Measurements from ENCODE around the gene THAP4. TPM values are rescaled to one million over a fixed set of nuclear protein-coding genes. Genes with fewer than 3 reads are reported as not detected.

Gene THAP4
- total and polyA plus RNA-seq, 2 of the 13 experiments (the other 11 are each of a cell fraction or from before 2014, with no cell fraction given) = 59.7 to 75.7 TPM

DNA sequence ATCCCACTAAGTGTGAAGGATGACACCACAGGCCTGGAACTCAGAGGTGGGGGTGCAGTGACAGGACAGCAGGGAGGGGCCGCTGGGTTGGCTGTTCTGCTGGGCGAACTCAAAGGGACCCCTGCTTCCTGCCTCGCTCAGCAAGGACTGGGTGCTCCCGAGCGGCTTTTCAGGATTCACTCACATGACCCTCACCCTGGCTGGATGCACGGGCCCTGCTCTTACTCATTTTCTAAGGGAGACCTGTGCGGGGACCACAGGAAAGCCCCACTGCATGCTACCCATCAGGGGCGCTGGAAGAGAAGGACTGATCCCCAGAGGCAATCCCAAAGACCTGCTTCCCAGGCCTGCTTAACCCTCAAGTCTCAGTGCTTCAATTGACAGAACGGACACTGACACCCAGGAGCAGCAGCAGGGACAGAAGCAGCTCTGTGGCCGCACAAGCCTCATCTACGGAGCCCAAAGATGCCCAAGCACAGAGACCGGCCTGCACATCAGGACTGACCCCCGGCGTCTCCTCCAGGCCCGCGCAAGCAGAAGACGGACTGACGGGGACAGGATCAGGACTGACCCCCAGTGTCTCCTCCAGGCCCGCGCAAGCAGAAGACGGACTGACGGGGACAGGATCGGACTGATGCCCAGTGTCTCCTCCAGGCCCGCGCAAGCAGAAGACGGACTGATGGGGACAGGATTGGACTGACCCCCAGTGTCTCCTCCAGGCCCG is 29.6 kb downstream of the THAP4 start:
- ChIA-PET CTCF (ENCODE audit: low intra/inter-chr PET ratio, low total read pairs) (no interaction called here), POLR2A (no interaction called here)
- in situ Hi-C loops (cut with HindIII; ENCODE audit: extremely low pct_ligation_motif_present, low pct_unique_long_range_greater_than_20kb) (no loop called here), intact Hi-C loops (cut with micrococcal nuclease; ENCODE audit: unreplicated experiment) (no loop called here)
- H3K9me3 ChIP-seq (ENCODE audit: low read length) = no peaks in the 10 kb centered on the region
- FAIRE-seq (no peak), ATAC-seq (no peak), DNase-seq (ENCODE audit: low spot score) (no peak)
- peaks cover 34% of the 10 kb centered on the region for H3K79me2 ChIP-seq (ENCODE audit: insufficient read depth, low read length)
- H3K4me2 ChIP-seq (ENCODE audit: low read depth, low read length) = no peak overlapping the region
- TF ChIP-seq NFKBIZ (CRISPR knock-in tag; IDR thresholded peaks at IDR 0.05) (no peak), JARID2 (CRISPR knock-in tag; IDR thresholded peaks at IDR 0.05; ENCODE audit: insufficient replicate concordance) (no peak), AGO2 (optimal IDR thresholded peaks at IDR 0.05; ENCODE audit: low read depth, low read length) (peak; percentile 39), GATA4 (IDR thresholded peaks at IDR 0.05; ENCODE audit: borderline replicate concordance, low read depth) (no peak), ZNF331 (CRISPR knock-in tag; IDR thresholded peaks at IDR 0.05) (no peak), RBM22 (optimal IDR thresholded peaks at IDR 0.05; ENCODE audit: low read length) (peak; percentile 20), RFX5 (IDR thresholded peaks at IDR 0.05; ENCODE audit: low read depth, low read length) (no peak)
- TF ChIP-seq, protein P1, sequence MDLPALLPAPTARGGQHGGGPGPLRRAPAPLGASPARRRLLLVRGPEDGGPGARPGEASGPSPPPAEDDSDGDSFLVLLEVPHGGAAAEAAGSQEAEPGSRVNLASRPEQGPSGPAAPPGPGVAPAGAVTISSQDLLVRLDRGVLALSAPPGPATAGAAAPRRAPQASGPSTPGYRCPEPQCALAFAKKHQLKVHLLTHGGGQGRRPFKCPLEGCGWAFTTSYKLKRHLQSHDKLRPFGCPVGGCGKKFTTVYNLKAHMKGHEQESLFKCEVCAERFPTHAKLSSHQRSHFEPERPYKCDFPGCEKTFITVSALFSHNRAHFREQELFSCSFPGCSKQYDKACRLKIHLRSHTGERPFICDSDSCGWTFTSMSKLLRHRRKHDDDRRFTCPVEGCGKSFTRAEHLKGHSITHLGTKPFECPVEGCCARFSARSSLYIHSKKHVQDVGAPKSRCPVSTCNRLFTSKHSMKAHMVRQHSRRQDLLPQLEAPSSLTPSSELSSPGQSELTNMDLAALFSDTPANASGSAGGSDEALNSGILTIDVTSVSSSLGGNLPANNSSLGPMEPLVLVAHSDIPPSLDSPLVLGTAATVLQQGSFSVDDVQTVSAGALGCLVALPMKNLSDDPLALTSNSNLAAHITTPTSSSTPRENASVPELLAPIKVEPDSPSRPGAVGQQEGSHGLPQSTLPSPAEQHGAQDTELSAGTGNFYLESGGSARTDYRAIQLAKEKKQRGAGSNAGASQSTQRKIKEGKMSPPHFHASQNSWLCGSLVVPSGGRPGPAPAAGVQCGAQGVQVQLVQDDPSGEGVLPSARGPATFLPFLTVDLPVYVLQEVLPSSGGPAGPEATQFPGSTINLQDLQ (CRISPR knock-in tag; IDR thresholded peaks at IDR 0.05) = no peak
- TF ChIP-seq, protein P2, sequence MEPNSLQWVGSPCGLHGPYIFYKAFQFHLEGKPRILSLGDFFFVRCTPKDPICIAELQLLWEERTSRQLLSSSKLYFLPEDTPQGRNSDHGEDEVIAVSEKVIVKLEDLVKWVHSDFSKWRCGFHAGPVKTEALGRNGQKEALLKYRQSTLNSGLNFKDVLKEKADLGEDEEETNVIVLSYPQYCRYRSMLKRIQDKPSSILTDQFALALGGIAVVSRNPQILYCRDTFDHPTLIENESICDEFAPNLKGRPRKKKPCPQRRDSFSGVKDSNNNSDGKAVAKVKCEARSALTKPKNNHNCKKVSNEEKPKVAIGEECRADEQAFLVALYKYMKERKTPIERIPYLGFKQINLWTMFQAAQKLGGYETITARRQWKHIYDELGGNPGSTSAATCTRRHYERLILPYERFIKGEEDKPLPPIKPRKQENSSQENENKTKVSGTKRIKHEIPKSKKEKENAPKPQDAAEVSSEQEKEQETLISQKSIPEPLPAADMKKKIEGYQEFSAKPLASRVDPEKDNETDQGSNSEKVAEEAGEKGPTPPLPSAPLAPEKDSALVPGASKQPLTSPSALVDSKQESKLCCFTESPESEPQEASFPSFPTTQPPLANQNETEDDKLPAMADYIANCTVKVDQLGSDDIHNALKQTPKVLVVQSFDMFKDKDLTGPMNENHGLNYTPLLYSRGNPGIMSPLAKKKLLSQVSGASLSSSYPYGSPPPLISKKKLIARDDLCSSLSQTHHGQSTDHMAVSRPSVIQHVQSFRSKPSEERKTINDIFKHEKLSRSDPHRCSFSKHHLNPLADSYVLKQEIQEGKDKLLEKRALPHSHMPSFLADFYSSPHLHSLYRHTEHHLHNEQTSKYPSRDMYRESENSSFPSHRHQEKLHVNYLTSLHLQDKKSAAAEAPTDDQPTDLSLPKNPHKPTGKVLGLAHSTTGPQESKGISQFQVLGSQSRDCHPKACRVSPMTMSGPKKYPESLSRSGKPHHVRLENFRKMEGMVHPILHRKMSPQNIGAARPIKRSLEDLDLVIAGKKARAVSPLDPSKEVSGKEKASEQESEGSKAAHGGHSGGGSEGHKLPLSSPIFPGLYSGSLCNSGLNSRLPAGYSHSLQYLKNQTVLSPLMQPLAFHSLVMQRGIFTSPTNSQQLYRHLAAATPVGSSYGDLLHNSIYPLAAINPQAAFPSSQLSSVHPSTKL (CRISPR knock-in tag; IDR thresholded peaks at IDR 0.05) = no peak
- TF ChIP-seq, protein P3, sequence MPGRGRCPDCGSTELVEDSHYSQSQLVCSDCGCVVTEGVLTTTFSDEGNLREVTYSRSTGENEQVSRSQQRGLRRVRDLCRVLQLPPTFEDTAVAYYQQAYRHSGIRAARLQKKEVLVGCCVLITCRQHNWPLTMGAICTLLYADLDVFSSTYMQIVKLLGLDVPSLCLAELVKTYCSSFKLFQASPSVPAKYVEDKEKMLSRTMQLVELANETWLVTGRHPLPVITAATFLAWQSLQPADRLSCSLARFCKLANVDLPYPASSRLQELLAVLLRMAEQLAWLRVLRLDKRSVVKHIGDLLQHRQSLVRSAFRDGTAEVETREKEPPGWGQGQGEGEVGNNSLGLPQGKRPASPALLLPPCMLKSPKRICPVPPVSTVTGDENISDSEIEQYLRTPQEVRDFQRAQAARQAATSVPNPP (CRISPR knock-in tag; IDR thresholded peaks at IDR 0.05) = no peak
- TF ChIP-seq, protein P4, sequence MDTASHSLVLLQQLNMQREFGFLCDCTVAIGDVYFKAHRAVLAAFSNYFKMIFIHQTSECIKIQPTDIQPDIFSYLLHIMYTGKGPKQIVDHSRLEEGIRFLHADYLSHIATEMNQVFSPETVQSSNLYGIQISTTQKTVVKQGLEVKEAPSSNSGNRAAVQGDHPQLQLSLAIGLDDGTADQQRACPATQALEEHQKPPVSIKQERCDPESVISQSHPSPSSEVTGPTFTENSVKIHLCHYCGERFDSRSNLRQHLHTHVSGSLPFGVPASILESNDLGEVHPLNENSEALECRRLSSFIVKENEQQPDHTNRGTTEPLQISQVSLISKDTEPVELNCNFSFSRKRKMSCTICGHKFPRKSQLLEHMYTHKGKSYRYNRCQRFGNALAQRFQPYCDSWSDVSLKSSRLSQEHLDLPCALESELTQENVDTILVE (CRISPR knock-in tag; IDR thresholded peaks at IDR 0.05) = no peak
- 93% methylated on average over 22 of the region's 27 CpGs for WGBS (ENCODE audit: low lambda C conversion rate)
- peaks cover 26 to 58% of the 10 kb centered on the region in 2 experiments for H3K36me3 ChIP-seq (replicated peaks in 1 of 2; ENCODE audit: control insufficient read depth in 1 of 2, insufficient read depth in 2 of 2, low read length in 2 of 2)
- no peaks in the 10 kb centered on the region for H4K20me1 ChIP-seq (ENCODE audit: insufficient read depth, low read length)
- no peak overlapping the region for H3K9ac ChIP-seq (ENCODE audit: insufficient read depth, low read depth, low read length)
- no peak overlapping the region for H3K4me3 ChIP-seq (replicated peaks in 1 of 3; ENCODE audit: insufficient read depth in 1 of 3, low read depth in 2 of 3, low read length in 3 of 3)
- H3K27ac ChIP-seq (ENCODE audit: extremely low read length, insufficient read depth, low read length) = no peak overlapping the region
- BruUV-seq (replicated peaks) = no TSS peak
- H3K27me3 ChIP-seq (ENCODE audit: control insufficient read depth in 1 of 2, insufficient read depth in 2 of 2, low read length in 2 of 2) = no peaks in the 10 kb centered on the region
- H3K4me1 ChIP-seq (ENCODE audit: insufficient read depth, low read length) = peaks cover 31% of the 10 kb centered on the region
- H2AFZ ChIP-seq (ENCODE audit: low read length) = no peak overlapping the region
